CD4-positive, alpha-beta T cell treated with Interleukin-12 subunit alpha and Interleukin-12 subunit beta, for 1 hour (primary cell): Measurements from ENCODE around the gene GARIN5A.

Source experiments
- DNase-seq: peaks from one replicate; pipeline ENCODE4 v3.0.0-alpha.2; 2020

Gene GARIN5A

DNA sequence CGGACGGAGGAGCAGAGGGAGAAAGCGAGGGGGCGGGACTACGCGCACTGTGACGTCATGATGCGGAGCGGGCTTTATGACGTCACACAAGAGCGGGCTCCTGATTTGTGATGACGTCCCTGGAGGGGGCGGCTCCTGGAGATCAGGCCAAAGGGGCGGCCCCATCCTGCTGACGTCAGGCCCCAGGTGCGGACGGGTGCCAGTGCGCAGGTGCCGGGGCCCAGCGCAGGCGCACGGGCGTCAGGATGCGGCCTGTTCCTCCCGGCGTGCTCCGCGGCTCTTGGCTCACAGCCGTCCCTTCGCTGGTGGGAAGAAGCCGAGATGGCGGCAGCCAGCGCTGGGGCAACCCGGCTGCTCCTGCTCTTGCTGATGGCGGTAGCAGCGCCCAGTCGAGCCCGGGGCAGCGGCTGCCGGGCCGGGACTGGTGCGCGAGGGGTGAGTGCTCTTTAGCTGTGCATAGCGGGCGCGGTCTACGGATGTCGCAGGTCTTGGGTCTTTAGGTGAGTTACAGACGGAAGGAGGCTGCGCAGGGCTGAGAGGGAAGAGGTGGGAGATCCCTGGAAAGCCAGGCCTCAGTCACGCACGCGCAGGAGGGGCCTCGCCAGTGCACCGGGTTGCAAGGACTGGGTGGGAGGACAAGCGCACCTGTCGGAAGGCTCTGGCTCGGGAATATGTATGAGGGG is at the start of gene GARIN5A, which contains the start of gene EMC10:
Gene GARIN5A (minus strand): TSS at position 625 of the 683 bp plus-strand sequence. CDS start 460 bp downstream, at position 165.
Gene EMC10 (plus strand): TSS at position 284 of the 683 bp plus-strand sequence. CDS start 38 bp downstream, at position 322.
- peak; percentile 97 for DNase-seq

GRCh38 chr19:50522881-50523280 is 46.2 kb upstream of the GARIN5A start:
- no peak for DNase-seq

DNA sequence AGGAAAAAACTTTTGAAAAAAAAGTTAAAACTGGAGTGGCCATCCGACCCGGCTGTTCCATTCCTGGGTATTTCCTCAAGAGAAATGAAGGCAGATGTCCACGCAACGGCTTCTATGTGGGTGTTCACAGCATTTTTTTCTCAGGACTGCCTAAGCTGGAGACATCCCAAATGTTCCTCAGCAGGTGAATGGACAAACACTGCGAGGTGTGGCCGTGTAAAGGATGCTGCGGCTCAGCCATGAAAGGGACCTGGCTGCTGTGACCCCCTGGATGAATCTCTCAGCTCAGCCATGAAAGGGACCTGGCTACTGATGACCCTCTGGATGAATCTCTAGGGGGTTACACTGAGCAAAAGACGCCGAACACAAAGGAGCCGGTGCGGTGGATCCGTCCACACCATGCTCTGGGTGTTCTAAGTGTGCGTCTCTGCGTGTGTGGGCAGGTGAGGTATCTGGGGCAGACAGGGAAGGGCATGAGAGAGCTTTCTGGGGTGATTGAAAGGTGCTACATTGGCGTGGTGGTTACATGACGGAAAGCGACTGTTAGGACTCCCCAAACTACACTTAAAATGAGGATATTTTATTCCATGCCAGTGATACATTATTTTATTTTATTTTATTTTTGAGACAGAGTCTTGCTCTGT is 44.3 kb upstream of the GARIN5A start:
- no peak for DNase-seq

DNA sequence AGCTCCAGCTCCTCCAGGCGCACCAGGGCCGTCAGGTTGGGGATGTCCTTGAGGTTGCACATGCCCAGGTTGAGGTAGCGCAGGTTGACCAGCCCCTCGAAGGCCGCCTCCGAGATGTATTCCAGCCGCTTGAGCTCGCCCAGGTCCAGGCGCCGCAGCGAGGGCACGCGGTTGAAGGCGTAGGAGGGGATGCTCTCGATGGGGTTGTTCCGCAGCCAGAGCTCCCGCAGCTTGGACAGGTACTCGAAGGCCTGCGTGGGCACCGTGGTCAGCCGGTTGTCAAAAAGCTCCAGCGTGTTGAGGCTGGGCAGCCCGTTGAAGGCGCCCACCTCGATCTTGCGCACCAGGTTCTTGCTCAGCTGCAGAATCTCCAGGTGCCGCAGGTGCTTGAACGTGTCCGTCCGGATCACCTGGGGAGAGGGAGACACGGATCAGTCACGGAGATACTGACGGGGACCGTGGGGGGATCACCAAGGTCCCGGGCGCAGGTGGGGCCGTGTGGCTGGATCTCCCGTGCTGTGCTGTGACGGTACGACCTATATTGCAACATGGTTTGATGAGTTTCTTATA is 42.4 kb upstream of the GARIN5A start:
- no peak for DNase-seq

DNA sequence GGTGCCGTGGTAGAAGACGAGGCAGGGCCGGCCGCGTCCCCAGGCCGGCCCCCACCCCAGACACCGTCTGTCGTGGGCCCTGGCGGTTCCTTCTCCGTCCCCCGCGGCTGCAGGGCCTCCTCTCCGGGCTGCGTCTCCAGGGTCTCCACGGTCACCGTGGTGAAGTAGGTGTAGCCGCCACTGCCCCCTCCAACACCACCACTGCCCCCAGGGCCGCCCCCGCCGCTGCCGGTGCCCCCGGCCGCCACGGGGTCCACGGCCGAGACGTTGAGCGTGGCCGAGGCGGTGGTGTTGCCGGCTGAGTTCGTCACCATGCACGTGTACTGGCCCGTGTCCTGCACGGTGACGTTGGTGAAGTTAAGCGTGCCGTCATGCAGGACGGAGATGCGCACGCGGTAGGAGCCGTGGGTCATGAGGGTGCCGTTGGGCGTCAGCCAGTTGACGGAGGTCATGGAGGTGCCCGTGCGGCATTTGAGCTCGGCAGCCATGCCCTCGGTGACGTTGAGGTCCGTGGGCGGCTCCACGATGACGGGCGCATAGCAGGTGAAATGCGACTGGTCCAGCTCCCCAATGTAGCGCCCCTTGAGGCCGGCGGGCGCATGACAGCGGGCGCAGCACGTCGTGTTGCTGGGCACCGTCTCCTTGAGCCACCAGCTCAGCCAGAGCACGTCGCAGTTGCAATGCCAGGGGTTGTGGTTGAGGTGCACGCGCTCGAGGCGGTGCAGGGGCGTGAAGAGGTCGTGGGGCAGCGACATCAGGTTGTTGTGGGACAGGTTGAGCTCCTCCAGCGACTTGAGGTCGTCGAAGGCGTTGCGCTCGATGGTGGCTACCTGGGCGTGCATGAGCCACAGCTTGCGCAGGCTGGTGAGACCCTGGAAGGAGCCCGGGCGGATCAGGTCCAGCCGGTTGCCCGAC is 41.7 kb upstream of the GARIN5A start:
- no peak for DNase-seq

GRCh38 chr19:50517704-50518075 is 41.0 kb upstream of the GARIN5A start:
- no peak for DNase-seq

DNA sequence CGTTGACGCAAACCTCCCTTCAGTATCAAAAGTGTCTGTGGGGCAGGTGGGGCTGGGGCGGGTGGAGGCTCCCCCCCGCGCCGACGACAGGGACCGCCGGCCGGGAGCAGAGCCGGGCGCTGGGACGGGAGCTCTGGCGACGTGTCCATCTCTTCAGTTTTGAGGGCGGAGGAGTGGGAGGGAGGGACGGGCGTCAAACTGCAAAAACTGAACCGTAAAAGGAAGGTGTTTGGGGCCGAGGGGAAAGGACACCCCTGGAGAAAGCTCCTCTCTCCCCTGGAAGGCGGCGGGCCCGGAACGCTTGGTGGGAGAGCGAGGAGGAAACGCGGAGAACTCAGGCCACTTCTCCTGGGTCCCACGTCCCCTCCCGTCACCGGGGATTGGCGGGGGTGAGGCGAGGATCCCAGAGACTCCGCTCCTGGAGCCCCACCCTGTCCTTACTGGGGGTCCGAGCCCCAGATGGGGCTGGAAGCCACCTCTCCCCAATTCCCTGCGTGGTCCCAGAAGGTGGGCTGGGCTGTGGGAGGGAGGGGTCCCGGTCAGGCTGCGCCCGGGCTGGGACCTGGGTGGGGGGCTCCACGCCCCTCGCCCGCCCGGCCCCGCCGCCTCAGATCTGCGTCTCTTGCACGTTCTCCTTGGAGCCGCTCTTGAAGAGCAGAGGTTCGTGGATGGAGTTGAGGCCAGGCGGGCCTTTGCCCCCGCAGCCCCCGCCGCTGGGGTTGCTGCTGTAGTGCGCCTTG is 40.5 kb upstream of the GARIN5A start:
- DNase-seq, result no peak

DNA sequence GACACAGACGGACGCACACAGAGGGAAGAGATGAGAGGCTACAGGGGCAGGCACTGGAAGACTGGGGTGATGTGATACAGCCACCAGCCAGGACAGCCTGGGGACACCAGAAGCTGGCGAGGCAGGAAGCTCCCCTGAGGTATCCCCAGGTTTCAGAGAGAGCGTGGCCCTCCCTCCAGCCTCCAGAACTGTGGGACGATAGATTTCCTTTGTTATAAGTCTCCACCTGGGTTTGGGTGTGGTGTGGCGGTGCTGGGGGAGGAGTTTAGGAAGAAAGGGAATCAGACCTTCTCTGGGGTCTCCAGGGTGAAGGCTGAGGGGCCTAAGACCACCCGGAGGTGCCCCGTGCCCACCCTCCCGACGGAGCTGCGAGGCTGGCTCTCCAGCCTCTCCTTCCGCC is 39.8 kb upstream of the GARIN5A start:
- no peak for DNase-seq

DNA sequence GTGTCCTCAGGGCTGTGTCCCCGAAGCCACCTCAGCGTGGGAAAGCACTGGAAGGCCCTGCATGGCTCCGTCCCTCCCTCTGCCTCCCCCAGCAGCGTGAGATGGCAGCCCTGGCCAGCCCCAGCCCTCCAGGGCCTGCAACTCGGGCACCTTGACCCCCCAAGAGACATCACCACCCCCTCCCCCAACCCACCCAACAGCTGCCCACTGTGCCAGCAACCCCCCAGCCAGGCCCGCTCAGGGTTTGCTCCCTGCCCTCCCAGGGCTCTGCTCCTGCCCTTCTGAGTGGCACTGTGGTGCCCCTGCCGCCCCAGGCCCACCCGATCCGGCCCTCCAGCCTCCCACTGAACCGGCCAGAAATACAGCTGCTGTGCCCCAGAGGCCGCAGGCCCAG is 38.5 kb upstream of the GARIN5A start:
- no peak for DNase-seq

- no peak for DNase-seq
Observed at GRCh38 chr19:50514346-50515167, 37.9 kb upstream of the GARIN5A start.

- no peak for DNase-seq
Observed at GRCh38 chr19:50513746-50514345, 37.2 kb upstream of the GARIN5A start, which contains the start of gene ASPDH. Gene ASPDH (minus strand): TSS chr19:50513913. CDS start chr19:50513823, 90 bp downstream.

- DNase-seq, result no peak
Observed at GRCh38 chr19:50512999-50513745, 36.5 kb upstream of the GARIN5A start.

GRCh38 chr19:50512112-50512998 is 35.7 kb upstream of the GARIN5A start:
- no peak for DNase-seq

GRCh38 chr19:50511069-50511822 is 34.6 kb upstream of the GARIN5A start, which contains the start of gene JOSD2:
Gene JOSD2 (minus strand): TSS chr19:50511191. CDS start chr19:50510431, 760 bp downstream.
- peak; percentile 99 for DNase-seq

DNA sequence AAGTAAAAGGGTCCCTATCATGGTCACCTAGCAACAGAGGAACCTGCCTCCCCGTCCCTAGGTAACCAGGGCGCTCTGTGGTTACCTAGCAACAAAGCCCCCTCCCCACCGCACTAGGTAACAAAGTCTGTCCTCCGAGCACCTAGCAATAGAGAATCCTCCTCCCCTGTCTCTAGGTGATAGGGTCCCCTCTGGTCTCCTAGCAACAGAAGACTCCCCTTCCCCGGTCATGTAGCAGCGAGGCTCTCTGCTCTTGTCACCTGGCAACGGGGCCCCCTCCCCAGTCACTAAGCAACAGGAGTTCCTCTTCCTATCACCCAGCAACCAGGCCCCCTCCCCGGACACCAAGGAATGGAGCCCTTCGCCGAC is 34.0 kb upstream of the GARIN5A start:
- no peak for DNase-seq

DNA sequence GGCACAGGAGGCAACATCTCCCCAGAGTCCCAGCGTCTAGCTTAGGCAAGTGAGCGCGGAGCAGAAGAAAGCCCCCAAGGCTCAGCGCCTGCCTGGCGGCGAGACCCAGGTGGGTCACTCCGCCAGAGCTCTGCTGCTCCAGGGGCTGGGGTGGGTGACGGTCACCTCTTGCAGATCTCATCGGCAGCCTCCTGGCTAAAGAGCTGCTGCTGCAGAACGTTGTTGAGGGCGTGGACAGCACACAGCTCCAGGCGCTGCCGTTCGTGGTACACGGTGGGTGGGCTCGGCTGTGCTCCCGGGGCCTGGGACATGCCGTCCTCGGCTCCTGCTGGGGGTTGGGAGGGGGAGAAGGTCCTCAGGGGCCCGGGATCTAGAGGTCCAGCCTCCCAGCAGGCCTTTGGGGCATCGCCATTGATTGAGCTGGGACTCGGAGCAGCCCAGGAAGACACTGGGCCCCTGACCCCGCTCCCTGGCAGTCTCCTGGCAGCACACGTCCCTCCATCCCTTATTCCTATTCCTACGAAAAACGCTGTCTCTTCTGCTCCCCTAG is 33.5 kb upstream of the GARIN5A start:
- DNase-seq, result no peak

- DNase-seq, result no peak
Observed at GRCh38 chr19:50509366-50509765, 32.7 kb upstream of the GARIN5A start.

DNA sequence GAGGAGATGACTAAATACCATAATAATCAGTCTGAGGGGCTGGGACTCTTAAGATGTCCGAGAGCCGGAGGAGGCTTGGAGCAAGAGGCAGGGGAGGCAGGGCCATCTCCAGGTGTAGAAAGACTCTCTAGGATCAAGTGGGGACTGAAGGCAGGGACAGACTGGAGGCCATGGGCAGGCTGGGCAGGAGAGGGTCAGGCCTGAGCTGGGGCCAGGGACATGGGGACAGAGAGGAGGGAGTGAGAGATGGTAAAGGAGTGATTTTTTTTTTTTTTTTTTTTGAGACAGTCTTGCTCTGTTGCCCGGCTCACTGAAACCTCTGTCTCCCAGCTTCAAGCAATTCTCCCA is 32.2 kb upstream of the GARIN5A start:
- no peak for DNase-seq
